Caco-2 (cell line): Measurements from ENCODE around the gene KREMEN2. TPM values are rescaled to one million over a fixed set of nuclear protein-coding genes. Genes with fewer than 3 reads are reported as not detected.
"Not testable (repeated sequence)": the region's sequence is repeated elsewhere in the genome, so short reads cannot be mapped to it uniquely, and the experiment has no call there.

Source experiments
- BruUV-seq: library from RNA; stranded (reverse); fragments of 400-500 nt; replicated peaks from 2 replicates; lab custom pipeline; 2021; lab: Mats Ljungman, UMichigan
- CTCF ChIA-PET: fragments of 300-600 bp; sonication (Branson Sonifier 250); formaldehyde crosslinking; loops from one replicate; lab custom pipeline; 2022; ENCODE audit warnings: antibody characterized with exemption; lab: Charles Lee
- POLR2A ChIA-PET: fragments of 300-600 bp; sonication (Branson Sonifier 250); formaldehyde crosslinking; loops from one replicate; lab custom pipeline; 2022; ENCODE audit warnings: antibody characterized with exemption; lab: Charles Lee
- DNase-seq, 2 experiments: peaks; one replicate each; pipeline versions ENCODE4 v3.0.0 to v3.0.0-alpha.2; 2020 to 2022
- H3K27me3 ChIP-seq: replicated peaks from 2 replicates; pipeline ENCODE4 v1.6.0; 2011; ENCODE audit warnings: low read length; ENCODE audit not compliant: control insufficient read depth, insufficient read depth
- H3K36me3 ChIP-seq: 2 replicates; pipeline ENCODE4 v1.5.1; 2011; ENCODE audit warnings: low read length; ENCODE audit not compliant: control insufficient read depth, insufficient read depth
- H3K4me1 ChIP-seq: fragments of 250-450 bp; sonication (Bioruptor Pico); 2 replicates; pipeline ENCODE4 v1.5.1; 2020; ENCODE audit warnings: mild to moderate bottlenecking
- H3K4me3 ChIP-seq: 2 replicates; pipeline ENCODE4 v1.5.1; 2011; ENCODE audit warnings: low read depth, mild to moderate bottlenecking, control low read depth, low read length
- H3K9me3 ChIP-seq: fragments of 250-450 bp; sonication (Bioruptor Pico); 2 replicates; pipeline ENCODE4 v1.5.1; 2020; ENCODE audit warnings: mild to moderate bottlenecking, moderate library complexity
- H3K27ac Mint-ChIP-seq: one replicate; pipeline ENCODE4 v1.8.0; 2022; ENCODE audit warnings: mixed read lengths; ENCODE audit not compliant: unreplicated experiment
- H3K27me3 Mint-ChIP-seq: one replicate; pipeline ENCODE4 v1.8.0; 2022; ENCODE audit warnings: mixed read lengths; ENCODE audit not compliant: insufficient read depth, unreplicated experiment
- H3K36me3 Mint-ChIP-seq: one replicate; pipeline ENCODE4 v1.8.0; 2022; ENCODE audit warnings: mild to moderate bottlenecking, mixed read lengths; ENCODE audit not compliant: insufficient read depth, unreplicated experiment
- H3K4me1 Mint-ChIP-seq: one replicate; pipeline ENCODE4 v1.8.0; 2022; ENCODE audit warnings: low read depth, mixed read lengths; ENCODE audit not compliant: unreplicated experiment
- H3K4me3 Mint-ChIP-seq: one replicate; pipeline ENCODE4 v1.8.0; 2022; ENCODE audit warnings: mild to moderate bottlenecking, moderate library complexity, mixed read lengths; ENCODE audit not compliant: unreplicated experiment
- H3K9me3 Mint-ChIP-seq: one replicate; pipeline ENCODE4 v1.8.0; 2022; ENCODE audit warnings: mixed read lengths; ENCODE audit not compliant: unreplicated experiment
- CTCF ChIP-seq, 2 experiments: fragments of 200-600 bp in 1 of 2; IDR thresholded peaks; 1 replicate in 1 of 2; 2 replicates in 1 of 2; pipeline versions ENCODE4 v1.5.1 to v1.8.0; 2011 to 2022; ENCODE audit warnings: antibody characterized with exemption in 1 of 2, control low read depth in 1 of 2, inconsistent platforms in 1 of 2, low read depth in 1 of 2, low read length in 1 of 2, mild to moderate bottlenecking in 1 of 2, moderate library complexity in 1 of 2; ENCODE audit not compliant: insufficient read depth in 1 of 2, severe bottlenecking in 1 of 2, unreplicated experiment in 1 of 2
- intact Hi-C: fragments of 100-400 bp; cut with micrococcal nuclease; formaldehyde crosslinking; loops from one replicate; pipeline ENCODE4 v1.10.0; 2022; ENCODE audit not compliant: unreplicated experiment
- total RNA-seq: library from RNA; stranded (reverse); gene quantifications from 2 replicates; pipeline ENCODE4 v1.2.3, GENCODE V29; 2022

Gene KREMEN2
- total RNA-seq, 1 experiment from 2014 or later, result 2.2 TPM

- peaks cover 16% of the 10 kb centered on the region for H3K36me3 Mint-ChIP-seq
- CTCF ChIA-PET, result interaction anchor here (1.2 kb wide), 1 partner anchor 13 kb away, joined by 4 read pairs; no protein-coding TSS in a partner anchor
- POLR2A ChIA-PET, result no interaction called here
- no peaks in the 10 kb centered on the region; the same call in 1 of the 2 replicates for H3K36me3 ChIP-seq
- H3K27me3 ChIP-seq, result no peaks in the 10 kb centered on the region
- H3K9me3 Mint-ChIP-seq, result no peaks in the 10 kb centered on the region
- no peaks in the 10 kb centered on the region for H3K4me1 ChIP-seq
- BruUV-seq, result no TSS peak
- H3K4me3 Mint-ChIP-seq, result no peak overlapping the region
- H3K27me3 Mint-ChIP-seq, result no peaks in the 10 kb centered on the region
- DNase-seq, result no peak
- no peaks in the 10 kb centered on the region for H3K9me3 ChIP-seq
- H3K27ac Mint-ChIP-seq, result no peak overlapping the region
- H3K4me3 ChIP-seq, result no peak overlapping the region
- TF ChIP-seq CTCF (IDR thresholded peaks at IDR 0.05; ENCODE audit: insufficient read depth in 1 of 2, low read depth in 1 of 2, low read length in 1 of 2, severe bottlenecking in 1 of 2, unreplicated experiment in 1 of 2), result no peak
- H3K4me1 Mint-ChIP-seq, result no peaks in the 10 kb centered on the region
- intact Hi-C loops, result no loop called here
Measured at GRCh38 chr16:2939968-2940367, 24.1 kb upstream of the KREMEN2 start.

GRCh38 chr16:2942045-2942444, 22.0 kb upstream of the KREMEN2 start:
- no peak overlapping the region for H3K4me3 ChIP-seq
- no peaks in the 10 kb centered on the region for H3K27me3 Mint-ChIP-seq
- no peak for DNase-seq
- H3K4me1 Mint-ChIP-seq, result no peaks in the 10 kb centered on the region
- BruUV-seq, result no TSS peak
- H3K4me1 ChIP-seq, result no peaks in the 10 kb centered on the region
- CTCF ChIA-PET, result no interaction called here
- H3K36me3 ChIP-seq, result no peaks in the 10 kb centered on the region
- no peaks in the 10 kb centered on the region for H3K9me3 Mint-ChIP-seq
- peaks cover 12% of the 10 kb centered on the region for H3K36me3 Mint-ChIP-seq
- no peak overlapping the region for H3K27ac Mint-ChIP-seq
- TF ChIP-seq CTCF (IDR thresholded peaks at IDR 0.05; ENCODE audit: insufficient read depth in 1 of 2, low read depth in 1 of 2, low read length in 1 of 2, severe bottlenecking in 1 of 2, unreplicated experiment in 1 of 2), result no peak
- H3K4me3 Mint-ChIP-seq, result no peak overlapping the region
- H3K27me3 ChIP-seq, result no peaks in the 10 kb centered on the region
- POLR2A ChIA-PET, result no interaction called here
- H3K9me3 ChIP-seq, result no peaks in the 10 kb centered on the region
- intact Hi-C loops, result no loop called here

- peaks cover 15% of the 10 kb centered on the region for H3K36me3 Mint-ChIP-seq
- H3K27ac Mint-ChIP-seq, H3K4me1 ChIP-seq, intact Hi-C loops, H3K9me3 ChIP-seq, H3K4me3 Mint-ChIP-seq, CTCF ChIA-PET, BruUV-seq, POLR2A ChIA-PET, H3K4me3 ChIP-seq, H3K36me3 ChIP-seq, H3K27me3 ChIP-seq, H3K27me3 Mint-ChIP-seq, DNase-seq, H3K9me3 Mint-ChIP-seq, H3K4me1 Mint-ChIP-seq: not testable (repeated sequence)
Measured at GRCh38 chr16:2943716-2944115, 20.4 kb upstream of the KREMEN2 start.

- Histone ChIP-seq H3K4me1 (no peaks in the 10 kb centered on the region), H3K4me3 (no peak overlapping the region), H3K27me3 (no peaks in the 10 kb centered on the region), H3K9me3 (no peaks in the 10 kb centered on the region), H3K36me3 (no peaks in the 10 kb centered on the region)
- no peaks in the 10 kb centered on the region for H3K27me3 Mint-ChIP-seq
- H3K4me3 Mint-ChIP-seq, result no peak overlapping the region
- POLR2A ChIA-PET, result no interaction called here
- intact Hi-C loops, result no loop called here
- no peak for DNase-seq
- TF ChIP-seq CTCF (IDR thresholded peaks at IDR 0.05; ENCODE audit: insufficient read depth in 1 of 2, low read depth in 1 of 2, low read length in 1 of 2, severe bottlenecking in 1 of 2, unreplicated experiment in 1 of 2), result no peak
- no TSS peak for BruUV-seq
- CTCF ChIA-PET, result interaction anchor here (1.5 kb wide), 1 partner anchor 19 kb away, joined by 3 read pairs; no protein-coding TSS in a partner anchor
- no peaks in the 10 kb centered on the region for H3K9me3 Mint-ChIP-seq
- H3K4me1 Mint-ChIP-seq, result no peaks in the 10 kb centered on the region
- H3K36me3 Mint-ChIP-seq, result peaks cover 15% of the 10 kb centered on the region
- no peak overlapping the region for H3K27ac Mint-ChIP-seq
Measured at GRCh38 chr16:2946649-2947048, 17.4 kb upstream of the KREMEN2 start.
